Keratinocyte (primary cell): Measurements from ENCODE around the gene ADGRL3. TPM values are rescaled to one million over a fixed set of nuclear protein-coding genes. Genes with fewer than 3 reads are reported as not detected.

Source experiments
- DNase-seq: peaks from one replicate; pipeline ENCODE4 v3.0.0-alpha.2; 2011; ENCODE audit warnings: low read depth, missing footprints, low spot score
- FAIRE-seq: peaks from 2 replicates; lab custom pipeline; 2011; peaks lifted over from hg19 to GRCh38; lab: Jason Lieb, UNC
- H2AFZ ChIP-seq: 2 replicates; pipeline ENCODE4 v1.6.0; 2012; ENCODE audit warnings: low read length, control low read depth, inconsistent platforms; ENCODE audit not compliant: control insufficient read depth
- H3K27ac ChIP-seq: 2 replicates; pipeline ENCODE4 v1.5.1; 2011; ENCODE audit warnings: low read length; ENCODE audit not compliant: control insufficient read depth, insufficient read depth
- H3K27me3 ChIP-seq: 3 replicates; pipeline ENCODE4 v1.6.0; 2011; ENCODE audit warnings: low read length; ENCODE audit not compliant: control insufficient read depth, insufficient read depth; ENCODE audit errors: extremely low read depth
- H3K36me3 ChIP-seq, 2 experiments: 2 replicates in 1 of 2; 3 replicates in 1 of 2; pipeline ENCODE4 v1.5.1; 2011; ENCODE audit warnings: low read length in 2 of 2, mild to moderate bottlenecking in 1 of 2; ENCODE audit not compliant: control insufficient read depth in 2 of 2, insufficient read depth in 2 of 2; ENCODE audit errors: extremely low read depth in 1 of 2
- H3K4me1 ChIP-seq: 3 replicates; pipeline ENCODE4 v1.5.1; 2011; ENCODE audit warnings: low read length; ENCODE audit not compliant: control insufficient read depth, insufficient read depth; ENCODE audit errors: extremely low read depth
- H3K4me2 ChIP-seq: 3 replicates; pipeline ENCODE4 v1.6.0; 2011; ENCODE audit warnings: low read depth, low read length; ENCODE audit not compliant: control insufficient read depth, insufficient read depth; ENCODE audit errors: extremely low read depth
- H3K4me3 ChIP-seq, 3 experiments: fragments of 200-600 bp in 1 of 3; sonication (generic) in 1 of 3; 2 replicates in 2 of 3; 3 replicates in 1 of 3; pipeline ENCODE4 v1.5.1; 2011 to 2016; ENCODE audit warnings: low read length in 3 of 3, mild to moderate bottlenecking in 3 of 3, control low read depth in 2 of 3, inconsistent platforms in 1 of 3, low read depth in 1 of 3, mixed read lengths in 1 of 3, mixed run types in 1 of 3, moderate library complexity in 1 of 3; ENCODE audit not compliant: control insufficient read depth in 2 of 3, insufficient read depth in 2 of 3; ENCODE audit errors: extremely low read depth in 1 of 3
- H3K79me2 ChIP-seq: 2 replicates; pipeline ENCODE4 v1.6.0; 2012; ENCODE audit warnings: low read length; ENCODE audit not compliant: control insufficient read depth, insufficient read depth
- H3K9ac ChIP-seq: 3 replicates; pipeline ENCODE4 v1.6.0; 2011; ENCODE audit warnings: low read length; ENCODE audit not compliant: control insufficient read depth, insufficient read depth; ENCODE audit errors: extremely low read depth
- H3K9me1 ChIP-seq: 3 replicates; pipeline ENCODE4 v1.6.0; 2011; ENCODE audit warnings: low read length; ENCODE audit not compliant: control insufficient read depth, insufficient read depth; ENCODE audit errors: extremely low read depth
- H3K9me3 ChIP-seq: 2 replicates; pipeline ENCODE4 v1.5.1; 2012; ENCODE audit warnings: low read depth, low read length; ENCODE audit not compliant: control insufficient read depth
- H4K20me1 ChIP-seq: 3 replicates; pipeline ENCODE4 v1.6.0; 2011; ENCODE audit warnings: low read length; ENCODE audit not compliant: control insufficient read depth, insufficient read depth; ENCODE audit errors: extremely low read depth
- EZH2 ChIP-seq: IDR thresholded peaks from one replicate; pipeline ENCODE4 v1.6.1; 2012; ENCODE audit warnings: inconsistent platforms, mild to moderate bottlenecking, low read length, moderate library complexity
- dilution Hi-C: fragments of 300-500 bp; cut with MboI; formaldehyde crosslinking; loops from one replicate; pipeline ENCODE4 v1.7.0; 2020; ENCODE audit warnings: low sequenced_read_pairs; ENCODE audit not compliant: extremely low pct_ligation_motif_present
- polyA plus RNA-seq, 5 experiments: library from polyadenylated mRNA; depleted of rRNA in 3 of 5; stranded (reverse) in 3 of 5; stranded (forward) in 1 of 5; unstranded in 1 of 5; fragments of >200 nt; gene quantifications; 1 replicate in 1 of 5; 2 replicates in 3 of 5; 3 replicates in 1 of 5; pipeline versions ENCODE4 v1.2.1 to v1.2.3, GENCODE V29; 2011 to 2012; ENCODE audit warnings: missing spikeins in 2 of 5, low read depth in 1 of 5, low replicate concordance in 1 of 5
- TF ChIP-seq, protein P1 (sequence below), 3 experiments: IDR thresholded peaks in 1 of 3; conservative IDR thresholded peaks in 1 of 3; optimal IDR thresholded peaks in 1 of 3; 2 replicates in 2 of 3; 3 replicates in 1 of 3; pipeline versions ENCODE3 to v1.5.1; 2011; ENCODE audit warnings: low read length in 3 of 3, mild to moderate bottlenecking in 3 of 3, moderate library complexity in 2 of 3, control low read depth in 1 of 3, inconsistent platforms in 1 of 3; ENCODE audit not compliant: insufficient read depth in 2 of 3; ENCODE audit errors: extremely low read depth in 1 of 3

Gene ADGRL3
- polyA plus RNA-seq, 1 donor (not counting 4 experiments of a cell fraction or from before 2014, with no cell fraction given) = 0.18 TPM

DNA sequence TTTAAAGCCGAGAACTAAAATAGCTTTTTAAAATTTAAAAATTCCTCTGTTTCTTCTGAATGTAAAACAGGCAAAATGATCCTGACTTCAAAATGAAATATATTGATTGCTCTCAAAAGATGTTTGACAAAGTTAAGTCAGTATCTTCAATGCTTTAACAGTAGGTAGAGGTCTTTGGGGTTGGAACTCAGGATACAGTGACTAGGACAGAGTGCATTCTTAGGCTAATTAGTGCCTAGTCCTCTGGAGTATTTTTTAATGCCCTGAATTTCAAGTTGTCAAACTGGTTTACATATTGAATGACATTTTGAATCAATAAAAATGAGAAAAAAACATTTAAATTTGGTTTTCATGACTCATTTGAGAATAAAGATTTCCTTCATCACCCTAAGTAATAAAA, 877.3 kb downstream of the ADGRL3 start:
- no peaks in the 10 kb centered on the region for H3K9me1 ChIP-seq
- dilution Hi-C loops = no loop called here

DNA sequence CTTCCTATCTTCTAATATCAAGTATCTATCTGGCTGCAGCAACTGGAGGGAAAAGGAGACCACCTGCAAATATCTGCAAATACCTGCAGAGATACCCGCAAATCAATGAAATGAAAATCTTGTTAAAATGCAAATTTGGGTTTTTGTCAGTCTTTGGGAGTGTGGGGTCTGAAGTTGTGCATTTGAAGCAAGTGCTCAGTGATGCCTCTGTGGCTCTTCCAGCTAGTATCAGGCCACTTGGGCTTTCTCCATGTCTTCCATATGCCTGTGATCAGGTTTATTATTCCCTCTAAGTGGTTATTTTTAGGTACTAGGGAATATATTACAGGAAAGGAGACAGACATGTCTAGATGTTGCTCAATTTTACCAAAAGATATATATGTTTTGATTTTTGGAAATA, 880.3 kb downstream of the ADGRL3 start:
- no peak overlapping the region for H3K4me2 ChIP-seq
- DNase-seq (no peak), FAIRE-seq (no peak)
- no peak overlapping the region for H3K4me3 ChIP-seq
- H3K27me3 ChIP-seq = no peaks in the 10 kb centered on the region
- no peaks in the 10 kb centered on the region for H3K4me1 ChIP-seq
- TF ChIP-seq, protein P1, sequence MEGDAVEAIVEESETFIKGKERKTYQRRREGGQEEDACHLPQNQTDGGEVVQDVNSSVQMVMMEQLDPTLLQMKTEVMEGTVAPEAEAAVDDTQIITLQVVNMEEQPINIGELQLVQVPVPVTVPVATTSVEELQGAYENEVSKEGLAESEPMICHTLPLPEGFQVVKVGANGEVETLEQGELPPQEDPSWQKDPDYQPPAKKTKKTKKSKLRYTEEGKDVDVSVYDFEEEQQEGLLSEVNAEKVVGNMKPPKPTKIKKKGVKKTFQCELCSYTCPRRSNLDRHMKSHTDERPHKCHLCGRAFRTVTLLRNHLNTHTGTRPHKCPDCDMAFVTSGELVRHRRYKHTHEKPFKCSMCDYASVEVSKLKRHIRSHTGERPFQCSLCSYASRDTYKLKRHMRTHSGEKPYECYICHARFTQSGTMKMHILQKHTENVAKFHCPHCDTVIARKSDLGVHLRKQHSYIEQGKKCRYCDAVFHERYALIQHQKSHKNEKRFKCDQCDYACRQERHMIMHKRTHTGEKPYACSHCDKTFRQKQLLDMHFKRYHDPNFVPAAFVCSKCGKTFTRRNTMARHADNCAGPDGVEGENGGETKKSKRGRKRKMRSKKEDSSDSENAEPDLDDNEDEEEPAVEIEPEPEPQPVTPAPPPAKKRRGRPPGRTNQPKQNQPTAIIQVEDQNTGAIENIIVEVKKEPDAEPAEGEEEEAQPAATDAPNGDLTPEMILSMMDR (optimal IDR thresholded peaks at IDR 0.05 in 1 of 3, IDR thresholded peaks at IDR 0.05 in 1 of 3, conservative IDR thresholded peaks at IDR 0.05 in 1 of 3; ENCODE audit: extremely low read depth in 1 of 3, insufficient read depth in 2 of 3, low read length in 3 of 3) = no peak
- no peak for TF ChIP-seq EZH2
- no peaks in the 10 kb centered on the region for H4K20me1 ChIP-seq
- H3K27ac ChIP-seq = no peak overlapping the region
- no peak overlapping the region for H2AFZ ChIP-seq
- no peaks in the 10 kb centered on the region for H3K36me3 ChIP-seq
- dilution Hi-C loops = no loop called here
- H3K9me3 ChIP-seq = no peaks in the 10 kb centered on the region
- H3K79me2 ChIP-seq = no peaks in the 10 kb centered on the region
- no peak overlapping the region for H3K9ac ChIP-seq
- H3K9me1 ChIP-seq = no peaks in the 10 kb centered on the region

More for the DNA sequence above, 877.3 kb downstream of the ADGRL3 start:
- Histone ChIP-seq H3K9ac (no peak overlapping the region), H3K36me3 (no peaks in the 10 kb centered on the region), H3K4me2 (no peak overlapping the region), H3K4me1 (no peaks in the 10 kb centered on the region), H3K4me3 (no peak overlapping the region), H4K20me1 (no peaks in the 10 kb centered on the region), H3K27ac (no peak overlapping the region), H3K79me2 (no peaks in the 10 kb centered on the region), H3K27me3 (no peaks in the 10 kb centered on the region), H2AFZ (no peak overlapping the region), H3K9me3 (no peaks in the 10 kb centered on the region)
- FAIRE-seq (no peak), DNase-seq (no peak)
- TF ChIP-seq, protein P1 (optimal IDR thresholded peaks at IDR 0.05 in 1 of 3, IDR thresholded peaks at IDR 0.05 in 1 of 3, conservative IDR thresholded peaks at IDR 0.05 in 1 of 3; ENCODE audit: extremely low read depth in 1 of 3, insufficient read depth in 2 of 3, low read length in 3 of 3) = no peak
- no peak for TF ChIP-seq EZH2
